ENCODE measurements around the gene PROSER3. TPM values are rescaled to one million over a fixed set of nuclear protein-coding genes. Genes with fewer than 3 reads are reported as not detected.

PROSER3 gene
- total and polyA plus RNA-seq, 2 of the 13 experiments (the other 11 are each of a cell fraction or from before 2014, with no cell fraction given): 5.1 to 5.7 TPM

GRCh38 chr19:35811317-35812219 is 53.6 kb downstream of the PROSER3 start:
- peak overlapping the region; percentile 86 to 98 (median 91) for H3K4me3 ChIP-seq (replicated peaks in 1 of 3; ENCODE audit: insufficient read depth in 1 of 3, low read depth in 2 of 3, low read length in 3 of 3)
- WGBS (ENCODE audit: low lambda C conversion rate): 0% methylated on average over 2 of the region's 18 CpGs
- peak overlapping the region; percentile 79 for H3K27ac ChIP-seq (ENCODE audit: extremely low read length, insufficient read depth, low read length)
- no peaks in the 10 kb centered on the region; a peak in 1 of 5 replicates for H3K27me3 ChIP-seq (ENCODE audit: control insufficient read depth in 1 of 2, insufficient read depth in 2 of 2, low read length in 2 of 2)
- FAIRE-seq (peak; percentile 67), ATAC-seq (peak; percentile 62), DNase-seq (ENCODE audit: low spot score) (no peak)
- H3K4me2 ChIP-seq (ENCODE audit: low read depth, low read length): peak overlapping the region; percentile 92
- ChIA-PET POLR2A (interaction anchor here (0.6 to 2.3 kb wide), 10 partner anchors 11 to 150 kb away, joined by 3 to 14 read pairs (median 5); partner anchors contain the start of genes LIN37, PSENEN and U2AF1L4), CTCF (ENCODE audit: low intra/inter-chr PET ratio, low total read pairs) (no interaction called here)
- H3K9me3 ChIP-seq (ENCODE audit: low read length): no peaks in the 10 kb centered on the region
- no peak overlapping the region for H2AFZ ChIP-seq (ENCODE audit: low read length)
- H3K36me3 ChIP-seq (replicated peaks in 1 of 2; ENCODE audit: control insufficient read depth in 1 of 2, insufficient read depth in 2 of 2, low read length in 2 of 2): peaks cover under 1 to 5% of the 10 kb centered on the region in 2 experiments; a peak in 3 of 5 replicates
- peaks cover 17% of the 10 kb centered on the region for H3K79me2 ChIP-seq (ENCODE audit: insufficient read depth, low read length)
- intact Hi-C loops (cut with micrococcal nuclease; ENCODE audit: unreplicated experiment) (loop anchor here (1.0 to 10.0 kb wide), 4 partner anchors 34 to 120 kb away; partner anchors contain the start of gene ARHGAP33), in situ Hi-C loops (cut with HindIII; ENCODE audit: extremely low pct_ligation_motif_present, low pct_unique_long_range_greater_than_20kb) (loop anchor here (10.0 kb wide), 1 partner anchor 117 kb away; no protein-coding TSS in a partner anchor)
- peak overlapping the region; percentile 79 for H3K9ac ChIP-seq (ENCODE audit: insufficient read depth, low read depth, low read length)
- peaks cover 43% of the 10 kb centered on the region for H3K4me1 ChIP-seq (ENCODE audit: insufficient read depth, low read length)
- no peaks in the 10 kb centered on the region for H4K20me1 ChIP-seq (ENCODE audit: insufficient read depth, low read length)
- no TSS peak for BruUV-seq (replicated peaks)
- TF ChIP-seq ZNF543 (CRISPR knock-in tag; IDR thresholded peaks at IDR 0.05) (no peak), CENPT (CRISPR knock-in tag; IDR thresholded peaks at IDR 0.05; ENCODE audit: low read depth) (no peak), PATZ1 (CRISPR knock-in tag; IDR thresholded peaks at IDR 0.05) (no peak), HOXD1 (CRISPR knock-in tag; IDR thresholded peaks at IDR 0.05) (no peak), ZNF629 (CRISPR knock-in tag; conservative IDR thresholded peaks at IDR 0.05) (0 out of 2 replicates have a peak, but pooled peaks have one; percentile 10), ZNF225 (CRISPR knock-in tag; IDR thresholded peaks at IDR 0.05) (peak; percentile 77; the same call in 1 of the 2 replicates), TAF1 (CRISPR knock-in tag; IDR thresholded peaks at IDR 0.05) (no peak), BCL3 (CRISPR knock-in tag; IDR thresholded peaks at IDR 0.05) (peak; percentile 6; the same call in 1 of the 2 replicates), MYC (CRISPR knock-in tag; IDR thresholded peaks at IDR 0.05; ENCODE audit: borderline replicate concordance) (0 out of 2 replicates have a peak, but pooled peaks have one; percentile 39), ZNF263 (CRISPR knock-in tag; IDR thresholded peaks at IDR 0.05) (peak; percentile 89), ZNF558 (CRISPR knock-in tag; IDR thresholded peaks at IDR 0.05; ENCODE audit: borderline replicate concordance) (no peak), ARHGAP35 (CRISPR knock-in tag; IDR thresholded peaks at IDR 0.05; ENCODE audit: borderline replicate concordance) (no peak), SP5 (CRISPR knock-in tag; IDR thresholded peaks at IDR 0.05; ENCODE audit: borderline replicate concordance, low read depth) (no peak), ZNF12 (CRISPR knock-in tag; IDR thresholded peaks at IDR 0.05) (no peak), ZMYM4 (CRISPR knock-in tag; IDR thresholded peaks at IDR 0.05) (0 out of 2 replicates have a peak, but pooled peaks have one; percentile 22), SYNCRIP (IDR thresholded peaks at IDR 0.05; ENCODE audit: insufficient read depth, low read depth, low read length) (no peak), ZNF317 (CRISPR knock-in tag; IDR thresholded peaks at IDR 0.05) (no peak), TP53 (CRISPR knock-in tag; conservative IDR thresholded peaks at IDR 0.05) (no peak), IRF9 (CRISPR knock-in tag; IDR thresholded peaks at IDR 0.05; ENCODE audit: borderline replicate concordance) (no peak), AGO1 (IDR thresholded peaks at IDR 0.05; ENCODE audit: low read depth, low read length, poor library complexity, severe bottlenecking) (no peak)

Data from HepG2 (cell line).